ENCODE measurements around the gene IQSEC1. TPM values are rescaled to one million over a fixed set of nuclear protein-coding genes. Genes with fewer than 3 reads are reported as not detected.

IQSEC1 gene
- total and polyA plus RNA-seq, 9 of the 15 experiments (the other 6 are each of a cell fraction or from before 2014, with no cell fraction given), result 0.56 to 39.0 (median 6.8) TPM

- TF ChIP-seq, protein P1, sequence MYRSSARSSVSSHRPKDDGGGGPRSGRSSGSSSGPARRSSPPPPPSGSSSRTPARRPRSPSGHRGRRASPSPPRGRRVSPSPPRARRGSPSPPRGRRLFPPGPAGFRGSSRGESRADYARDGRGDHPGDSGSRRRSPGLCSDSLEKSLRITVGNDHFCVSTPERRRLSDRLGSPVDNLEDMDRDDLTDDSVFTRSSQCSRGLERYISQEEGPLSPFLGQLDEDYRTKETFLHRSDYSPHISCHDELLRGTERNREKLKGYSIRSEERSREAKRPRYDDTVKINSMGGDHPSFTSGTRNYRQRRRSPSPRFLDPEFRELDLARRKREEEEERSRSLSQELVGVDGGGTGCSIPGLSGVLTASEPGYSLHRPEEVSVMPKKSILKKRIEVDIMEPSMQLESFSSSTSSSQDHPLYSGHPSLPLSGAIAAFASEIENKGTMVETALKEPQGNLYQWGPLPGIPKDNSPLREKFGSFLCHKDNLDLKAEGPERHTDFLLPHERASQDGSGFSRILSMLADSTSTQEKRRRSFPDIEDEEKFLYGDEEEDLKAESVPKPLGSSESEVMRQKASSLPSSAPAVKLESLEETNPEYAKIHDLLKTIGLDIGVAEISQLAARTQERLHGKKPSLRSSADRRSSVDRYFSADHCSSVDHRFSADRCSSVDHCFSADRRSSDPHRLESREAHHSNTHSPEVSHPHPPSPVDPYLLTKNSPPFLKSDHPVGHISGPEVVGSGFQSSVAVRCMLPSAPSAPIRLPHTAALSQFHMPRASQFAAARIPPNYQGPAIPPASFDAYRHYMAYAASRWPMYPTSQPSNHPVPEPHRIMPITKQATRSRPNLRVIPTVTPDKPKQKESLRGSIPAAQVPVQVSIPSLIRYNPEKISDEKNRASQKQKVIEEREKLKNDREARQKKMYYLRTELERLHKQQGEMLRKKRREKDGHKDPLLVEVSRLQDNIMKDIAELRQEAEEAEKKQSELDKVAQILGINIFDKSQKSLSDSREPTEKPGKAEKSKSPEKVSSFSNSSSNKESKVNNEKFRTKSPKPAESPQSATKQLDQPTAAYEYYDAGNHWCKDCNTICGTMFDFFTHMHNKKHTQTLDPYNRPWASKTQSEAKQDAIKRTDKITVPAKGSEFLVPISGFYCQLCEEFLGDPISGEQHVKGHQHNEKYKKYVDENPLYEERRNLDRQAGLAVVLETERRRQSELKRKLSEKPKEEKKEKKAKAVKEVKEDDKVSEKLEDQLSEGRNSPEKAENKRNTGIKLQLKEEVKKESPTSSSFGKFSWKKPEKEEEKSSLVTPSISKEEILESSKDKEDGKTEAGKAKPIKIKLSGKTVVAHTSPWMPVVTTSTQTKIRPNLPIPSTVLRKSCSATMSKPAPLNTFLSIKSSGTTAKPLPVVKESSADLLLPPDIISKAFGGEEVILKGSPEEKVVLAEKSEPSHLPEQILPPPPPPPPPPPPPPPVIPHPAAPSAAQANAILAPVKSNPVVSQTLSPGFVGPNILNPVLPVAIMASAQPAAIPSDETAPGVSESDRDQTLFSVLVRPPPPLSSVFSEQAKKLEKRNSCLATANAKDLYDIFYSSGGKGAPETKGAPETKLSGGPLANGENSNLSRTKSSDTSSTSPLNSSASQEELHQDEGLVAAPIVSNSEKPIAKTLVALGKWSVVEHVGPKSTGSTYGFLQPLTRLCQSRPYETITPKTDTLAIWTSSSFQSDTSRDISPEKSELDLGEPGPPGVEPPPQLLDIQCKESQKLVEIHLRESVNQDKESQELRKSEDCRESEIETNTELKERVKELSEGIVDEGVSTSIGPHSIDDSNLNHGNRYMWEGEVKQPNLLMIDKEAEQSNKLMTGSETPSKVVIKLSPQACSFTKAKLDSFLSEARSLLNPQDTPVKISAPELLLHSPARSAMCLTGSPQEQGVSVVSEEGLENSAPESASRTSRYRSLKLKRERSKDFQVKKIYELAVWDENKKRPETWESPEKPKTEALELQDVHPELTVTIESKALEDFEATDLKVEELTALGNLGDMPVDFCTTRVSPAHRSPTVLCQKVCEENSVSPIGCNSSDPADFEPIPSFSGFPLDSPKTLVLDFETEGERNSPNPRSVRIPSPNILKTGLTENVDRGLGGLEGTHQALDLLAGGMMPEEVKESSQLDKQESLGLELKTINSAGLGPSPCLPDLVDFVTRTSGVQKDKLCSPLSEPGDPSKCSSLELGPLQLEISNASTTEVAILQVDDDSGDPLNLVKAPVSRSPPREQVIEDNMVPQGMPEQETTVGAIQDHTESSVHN (IDR thresholded peaks at IDR 0.05; ENCODE audit: borderline replicate concordance in 1 of 2, low read depth in 1 of 2), result no peak
- TF ChIP-seq PHF20 (IDR thresholded peaks at IDR 0.05; ENCODE audit: partially characterized antibody) (no peak), RHOXF2B (CRISPR knock-in tag; conservative IDR thresholded peaks at IDR 0.05) (0 out of 2 replicates have a peak, but pooled peaks have one; percentile 53), LCOR (CRISPR knock-in tag; IDR thresholded peaks at IDR 0.05) (no peak), ZBTB7A (IDR thresholded peaks at IDR 0.05; ENCODE audit: borderline replicate concordance, control insufficient read depth, low read depth, low read length) (peak; percentile 42; the same call in 1 of the 2 replicates), TBP (optimal IDR thresholded peaks at IDR 0.05; ENCODE audit: low read depth, low read length) (peak; percentile 31), ILF3 (IDR thresholded peaks at IDR 0.05; ENCODE audit: borderline replicate concordance) (peak; percentile 34; the same call in 1 of the 2 replicates), KDM2B (CRISPR knock-in tag; IDR thresholded peaks at IDR 0.05) (peak; percentile 85; the same call in 1 of the 2 replicates), SETDB1 (IDR thresholded peaks at IDR 0.05; ENCODE audit: low read length) (no peak), KDM1A (IDR thresholded peaks at IDR 0.05) (no peak), CREM (IDR thresholded peaks at IDR 0.05; ENCODE audit: low read depth) (peak; percentile 29; the same call in 1 of the 2 replicates), KDM5B (IDR thresholded peaks at IDR 0.05; ENCODE audit: insufficient replicate concordance, low read depth, low read length) (no peak), ZNF124 (CRISPR knock-in tag; IDR thresholded peaks at IDR 0.05) (no peak)
- TF ChIP-seq, protein P2, sequence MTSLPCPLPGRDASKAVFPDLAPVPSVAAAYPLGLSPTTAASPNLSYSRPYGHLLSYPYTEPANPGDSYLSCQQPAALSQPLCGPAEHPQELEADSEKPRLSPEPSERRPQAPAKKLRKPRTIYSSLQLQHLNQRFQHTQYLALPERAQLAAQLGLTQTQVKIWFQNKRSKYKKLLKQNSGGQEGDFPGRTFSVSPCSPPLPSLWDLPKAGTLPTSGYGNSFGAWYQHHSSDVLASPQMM (CRISPR knock-in tag; IDR thresholded peaks at IDR 0.05), result no peak
- TF ChIP-seq, protein P3, sequence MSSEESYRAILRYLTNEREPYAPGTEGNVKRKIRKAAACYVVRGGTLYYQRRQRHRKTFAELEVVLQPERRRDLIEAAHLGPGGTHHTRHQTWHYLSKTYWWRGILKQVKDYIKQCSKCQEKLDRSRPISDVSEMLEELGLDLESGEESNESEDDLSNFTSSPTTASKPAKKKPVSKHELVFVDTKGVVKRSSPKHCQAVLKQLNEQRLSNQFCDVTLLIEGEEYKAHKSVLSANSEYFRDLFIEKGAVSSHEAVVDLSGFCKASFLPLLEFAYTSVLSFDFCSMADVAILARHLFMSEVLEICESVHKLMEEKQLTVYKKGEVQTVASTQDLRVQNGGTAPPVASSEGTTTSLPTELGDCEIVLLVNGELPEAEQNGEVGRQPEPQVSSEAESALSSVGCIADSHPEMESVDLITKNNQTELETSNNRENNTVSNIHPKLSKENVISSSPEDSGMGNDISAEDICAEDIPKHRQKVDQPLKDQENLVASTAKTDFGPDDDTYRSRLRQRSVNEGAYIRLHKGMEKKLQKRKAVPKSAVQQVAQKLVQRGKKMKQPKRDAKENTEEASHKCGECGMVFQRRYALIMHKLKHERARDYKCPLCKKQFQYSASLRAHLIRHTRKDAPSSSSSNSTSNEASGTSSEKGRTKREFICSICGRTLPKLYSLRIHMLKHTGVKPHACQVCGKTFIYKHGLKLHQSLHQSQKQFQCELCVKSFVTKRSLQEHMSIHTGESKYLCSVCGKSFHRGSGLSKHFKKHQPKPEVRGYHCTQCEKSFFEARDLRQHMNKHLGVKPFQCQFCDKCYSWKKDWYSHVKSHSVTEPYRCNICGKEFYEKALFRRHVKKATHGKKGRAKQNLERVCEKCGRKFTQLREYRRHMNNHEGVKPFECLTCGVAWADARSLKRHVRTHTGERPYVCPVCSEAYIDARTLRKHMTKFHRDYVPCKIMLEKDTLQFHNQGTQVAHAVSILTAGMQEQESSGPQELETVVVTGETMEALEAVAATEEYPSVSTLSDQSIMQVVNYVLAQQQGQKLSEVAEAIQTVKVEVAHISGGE (CRISPR knock-in tag; IDR thresholded peaks at IDR 0.05), result 0 out of 6 replicates have a peak, but pooled peaks of 1 of the 3 experiments have one; percentile 48
Measured at GRCh38 chr3:12967606-12968351, 105.5 kb downstream of the IQSEC1 start (continued).
